Lung (tissue), 12 donors: ENCODE data around the gene CLSTN1. TPM values are rescaled to one million over a fixed set of nuclear protein-coding genes. Genes with fewer than 3 reads are reported as not detected.

ENCODE experiments used
- ATAC-seq: fragments of 200-7000 bp; cut with Tn5 transposase; one replicate; pipeline ENCODE4 v1.9.1; 2020; ENCODE audit warnings: moderate number of reproducible peaks; ENCODE audit not compliant: insufficient read depth, low FRiP score
- DNase-seq, 3 donors: peaks; one replicate each; pipeline ENCODE4 v3.0.0-alpha.2; 2013 to 2017
- H3K27ac ChIP-seq, 2 donors: one replicate each; pipeline ENCODE4 v1.5.1; 2013; ENCODE audit warnings: mild to moderate bottlenecking in 2 of 2, moderate library complexity in 2 of 2, control low read depth in 1 of 2, inconsistent platforms in 1 of 2, low read depth in 1 of 2, low read length in 1 of 2
- H3K27me3 ChIP-seq, 3 donors: one replicate each; pipeline ENCODE4 v1.5.1; 2013; ENCODE audit warnings: low read length in 2 of 3; ENCODE audit not compliant: control insufficient read depth in 3 of 3, insufficient read depth in 3 of 3
- H3K36me3 ChIP-seq, 4 donors: one replicate each; pipeline ENCODE4 v1.5.1; 2013; ENCODE audit warnings: low read length in 4 of 4, mild to moderate bottlenecking in 1 of 4, moderate library complexity in 1 of 4; ENCODE audit not compliant: control insufficient read depth in 4 of 4, insufficient read depth in 4 of 4
- H3K4me1 ChIP-seq, 5 donors: one replicate each; pipeline ENCODE4 v1.5.1; 2013; ENCODE audit warnings: low read length in 5 of 5, mild to moderate bottlenecking in 2 of 5, moderate library complexity in 1 of 5; ENCODE audit not compliant: control insufficient read depth in 5 of 5, insufficient read depth in 5 of 5
- H3K4me3 ChIP-seq: one replicate; pipeline ENCODE4 v1.5.1; 2013; ENCODE audit warnings: mild to moderate bottlenecking, control low read depth, moderate library complexity
- H3K9ac ChIP-seq, 2 donors: one replicate each; pipeline ENCODE4 v1.5.1; 2013; ENCODE audit warnings: low read length in 2 of 2, control low read depth in 1 of 2; ENCODE audit not compliant: insufficient read depth in 1 of 2
- H3K9me3 ChIP-seq, 4 donors: one replicate each; pipeline ENCODE4 v1.5.1; 2013; ENCODE audit warnings: low read length in 3 of 4, mild to moderate bottlenecking in 1 of 4, moderate library complexity in 1 of 4; ENCODE audit not compliant: control insufficient read depth in 4 of 4, insufficient read depth in 3 of 4
- CTCF ChIP-seq: IDR thresholded peaks from 2 replicates; pipeline ENCODE4 v1.5.1; 2012; ENCODE audit warnings: mild to moderate bottlenecking; ENCODE audit errors: control extremely low read depth, extremely low read depth
- WGBS, 2 donors: extraction: QIAGEN DNeasy Blood & Tissue Kit; methylation state at CpG; one replicate each; pipeline ENCODE4 v1.1.7; 2013; 5-methylcytosine and 5-hydroxymethylcytosine counted together
- polyA plus RNA-seq, 2 donors: library from polyadenylated mRNA; stranded (reverse); fragments of 200-250 nt; gene quantifications; one replicate each; pipeline ENCODE4 v1.2.1, GENCODE V29; 2013
- total RNA-seq, 2 donors: library from RNA; depleted of rRNA in 1 of 2; stranded (reverse); fragments of >200 nt in 1 of 2; gene quantifications; one replicate each; pipeline ENCODE4 v1.2.1, GENCODE V29; 2014 to 2021
- donor health status: control.
- donor health status: control.
- donor health status: Bipolar disorder and iron deficiency.
- donor health status: healthy.
- donor health status: DM: yes; HTN: yes; CAD: no.

Gene CLSTN1
- total and polyA plus RNA-seq, 4 donors, result 37.1 to 88.0 (median 61.8) TPM

GRCh38 chr1:9720785-9721605 lies 102.8 kb downstream of the CLSTN1 start:
- H3K36me3 ChIP-seq, result peaks cover 0 to 41% (median 0%) of the 10 kb centered on the region in 4 donors
- no peak overlapping the region for H3K9ac ChIP-seq
- no peaks in the 10 kb centered on the region for H3K27me3 ChIP-seq
- DNase-seq (no peak), ATAC-seq (no peak)
- no peak overlapping the region for H3K4me3 ChIP-seq
- H3K9me3 ChIP-seq, result peaks cover 0 to 9% (median 3%) of the 10 kb centered on the region in 4 donors
- WGBS, 2 donors, result 92 to 93% methylated on average over 34 of the region's 34 CpGs
- H3K27ac ChIP-seq, result no peak overlapping the region
- H3K4me1 ChIP-seq, result peaks cover 0 to 8% (median 0%) of the 10 kb centered on the region in 5 donors
- TF ChIP-seq CTCF, result no peak

- H3K27me3 ChIP-seq, result no peaks in the 10 kb centered on the region
- no peak for TF ChIP-seq CTCF
- peaks cover 0 to 8% (median 0%) of the 10 kb centered on the region in 5 donors for H3K4me1 ChIP-seq
- H3K9ac ChIP-seq, result no peak overlapping the region
- no peak for ATAC-seq
- peaks cover 0 to 48% (median 0%) of the 10 kb centered on the region in 4 donors for H3K36me3 ChIP-seq
- DNase-seq, result no peak
- H3K4me3 ChIP-seq, result no peak overlapping the region
- H3K9me3 ChIP-seq, result peaks cover 0 to 9% (median 3%) of the 10 kb centered on the region in 4 donors
- no peak overlapping the region for H3K27ac ChIP-seq
- WGBS, 2 donors, result 92 to 93% methylated on average over 36 of the region's 36 CpGs
Observed at GRCh38 chr1:9719978-9720722, 103.6 kb downstream of the CLSTN1 start.

GRCh38 chr1:9718006-9718680 lies 105.6 kb downstream of the CLSTN1 start:
- peak overlapping the region in 1 of 2 donors; percentile 25 for H3K9ac ChIP-seq
- H3K9me3 ChIP-seq, result peaks cover 0 to 3% (median 0%) of the 10 kb centered on the region in 4 donors
- peak overlapping the region in 1 of 2 donors; percentile 30 for H3K27ac ChIP-seq
- peaks cover 0 to 45% (median 0%) of the 10 kb centered on the region in 4 donors for H3K36me3 ChIP-seq
- H3K4me3 ChIP-seq, result no peak overlapping the region
- H3K4me1 ChIP-seq, result peaks cover 0 to 8% (median 0%) of the 10 kb centered on the region in 5 donors
- 83 to 87% methylated on average over 10 of the region's 10 CpGs for WGBS, 2 donors
- H3K27me3 ChIP-seq, result no peaks in the 10 kb centered on the region
- ATAC-seq (no peak), DNase-seq (no peak)
- TF ChIP-seq CTCF, result no peak
